Cardiac muscle cell (in vitro differentiated cells and primary cell): ENCODE results near the gene TP63. TPM values are rescaled to one million over a fixed set of nuclear protein-coding genes. Genes with fewer than 3 reads are reported as not detected.

Experiments used
- DNase-seq, 2 donors: peaks; one replicate each; pipeline versions ENCODE4 v3.0.0 to v3.0.0-alpha.2; 2010 to 2017; ENCODE audit warnings: low read depth in 1 of 2, low spot score in 1 of 2
- H3K27ac ChIP-seq: fragments of 200-600 bp; sonication (generic); 2 replicates; pipeline ENCODE4 v1.5.1; 2016
- H3K27me3 ChIP-seq: fragments of 200-600 bp; sonication (generic); 2 replicates; pipeline ENCODE4 v1.6.0; 2016; ENCODE audit warnings: control low read depth
- H3K36me3 ChIP-seq: fragments of 200-600 bp; sonication (generic); 2 replicates; pipeline ENCODE4 v1.5.1; 2016; ENCODE audit warnings: control low read depth
- H3K4me1 ChIP-seq: fragments of 200-600 bp; sonication (generic); 2 replicates; pipeline ENCODE4 v1.8.1; 2017; ENCODE audit warnings: low read depth, mild to moderate bottlenecking, mixed run types
- H3K4me3 ChIP-seq: fragments of 200-600 bp; sonication (generic); 2 replicates; pipeline ENCODE4 v1.5.1; 2016; ENCODE audit warnings: mild to moderate bottlenecking
- H3K9me3 ChIP-seq: fragments of 200-600 bp; sonication (generic); 2 replicates; pipeline ENCODE4 v1.5.1; 2017; ENCODE audit warnings: low read depth, mild to moderate bottlenecking, control low read depth
- CTCF ChIP-seq: IDR thresholded peaks from 2 replicates; pipeline ENCODE4 v1.5.1; 2012; ENCODE audit warnings: low read depth, mild to moderate bottlenecking, low read length
- polyA plus RNA-seq: library from polyadenylated mRNA; unstranded; fragments of >200 nt; fragmentation: Nextera tagmentation; extraction: Ambion mirVana; gene quantifications from 2 replicates; pipeline ENCODE4 v1.2.1, GENCODE V29; 2016
- total RNA-seq: library from RNA; depleted of rRNA; stranded (reverse); fragments of >200 nt; gene quantifications from 2 replicates; pipeline ENCODE4 v1.2.3, GENCODE V29; 2016

TP63 gene
- total and polyA plus RNA-seq, 2 experiments from 2014 or later, result not detected

- Histone ChIP-seq H3K36me3 (no peaks in the 10 kb centered on the region), H3K9me3 (no peaks in the 10 kb centered on the region), H3K27ac (no peak overlapping the region), H3K4me1 (no peaks in the 10 kb centered on the region), H3K27me3 (no peaks in the 10 kb centered on the region), H3K4me3 (no peak overlapping the region)
- TF ChIP-seq CTCF, result no peak
- peak in 1 of 2 donors; percentile 33 for DNase-seq
Measured at GRCh38 chr3:189898559-189899153, 267.5 kb downstream of the TP63 start.

- Histone ChIP-seq H3K9me3 (no peaks in the 10 kb centered on the region), H3K4me1 (no peaks in the 10 kb centered on the region), H3K4me3 (no peak overlapping the region), H3K27me3 (no peaks in the 10 kb centered on the region), H3K36me3 (no peaks in the 10 kb centered on the region), H3K27ac (no peak overlapping the region)
- TF ChIP-seq CTCF, result no peak
- DNase-seq, result no peak
Measured at GRCh38 chr3:189899186-189899585, 268.0 kb downstream of the TP63 start.

GRCh38 chr3:189900578-189900977 lies 269.4 kb downstream of the TP63 start:
- Histone ChIP-seq H3K9me3 (no peaks in the 10 kb centered on the region), H3K4me3 (no peak overlapping the region), H3K27me3 (no peaks in the 10 kb centered on the region), H3K36me3 (no peaks in the 10 kb centered on the region), H3K4me1 (no peaks in the 10 kb centered on the region), H3K27ac (no peak overlapping the region)
- no peak for DNase-seq
- no peak for TF ChIP-seq CTCF

GRCh38 chr3:189901481-189901880 lies 270.3 kb downstream of the TP63 start:
- DNase-seq, result no peak
- Histone ChIP-seq H3K27me3 (no peaks in the 10 kb centered on the region), H3K4me3 (no peak overlapping the region), H3K4me1 (no peaks in the 10 kb centered on the region), H3K27ac (no peak overlapping the region), H3K9me3 (no peaks in the 10 kb centered on the region), H3K36me3 (no peaks in the 10 kb centered on the region)
- no peak for TF ChIP-seq CTCF

GRCh38 chr3:189902230-189903186 lies 271.3 kb downstream of the TP63 start:
- H3K27me3 ChIP-seq, result no peaks in the 10 kb centered on the region
- no peak for DNase-seq
- H3K4me3 ChIP-seq, result no peak overlapping the region
- no peaks in the 10 kb centered on the region for H3K4me1 ChIP-seq
- no peaks in the 10 kb centered on the region for H3K36me3 ChIP-seq
- TF ChIP-seq CTCF, result no peak
- no peak overlapping the region for H3K27ac ChIP-seq
- H3K9me3 ChIP-seq, result no peaks in the 10 kb centered on the region
